HEK293 (cell line): ENCODE measurements around the gene WDR7.

ENCODE experiments used
- KLF16 ChIP-seq: fragments of 450-650 bp; formaldehyde crosslinking; IDR thresholded peaks from 2 replicates; pipeline ENCODE4 v1.5.1; 2017; ENCODE audit warnings: missing biosample characterization, missing genetic modification characterization
- TCF7L2 ChIP-seq: IDR thresholded peaks from 2 replicates; pipeline ENCODE4 v1.6.1; 2011; ENCODE audit warnings: low read depth, mild to moderate bottlenecking, inconsistent platforms, low read length, moderate library complexity, borderline replicate concordance
- ZNF146 ChIP-seq: fragments of 450-650 bp; formaldehyde crosslinking; IDR thresholded peaks from 2 replicates; pipeline ENCODE4 v1.5.1; 2016; ENCODE audit warnings: missing biosample characterization, missing genetic modification characterization
- ZNF24 ChIP-seq: fragments of 450-650 bp; formaldehyde crosslinking; IDR thresholded peaks from 2 replicates; pipeline ENCODE4 v1.5.1; 2016; ENCODE audit warnings: missing biosample characterization, missing genetic modification characterization
- ZNF274 ChIP-seq, 2 experiments: fragments of 200-500 bp in 1 of 2; fragments of 450-650 bp in 1 of 2; sonication (Bioruptor generic) in 1 of 2; formaldehyde crosslinking in 1 of 2; IDR thresholded peaks; 2 replicates each; pipeline versions ENCODE4 v1.5.1 to v1.6.1; 2014 to 2016; ENCODE audit warnings: borderline replicate concordance in 1 of 2, inconsistent platforms in 1 of 2, low read length in 1 of 2, missing biosample characterization in 1 of 2, missing genetic modification characterization in 1 of 2
- ZNF433 ChIP-seq: fragments of 450-650 bp; formaldehyde crosslinking; IDR thresholded peaks from 2 replicates; pipeline ENCODE4 v1.5.1; 2016; ENCODE audit warnings: missing biosample characterization, missing genetic modification characterization, low read depth
- ZNF621 ChIP-seq: fragments of 450-650 bp; formaldehyde crosslinking; IDR thresholded peaks from 2 replicates; pipeline ENCODE4 v1.5.1; 2017; ENCODE audit warnings: missing biosample characterization, missing genetic modification characterization
- ZSCAN16 ChIP-seq: fragments of 450-650 bp; formaldehyde crosslinking; IDR thresholded peaks from 2 replicates; pipeline ENCODE4 v1.5.1; 2016; ENCODE audit warnings: missing biosample characterization, missing genetic modification characterization
- TF ChIP-seq, protein P1 (sequence below): fragments of 450-650 bp; formaldehyde crosslinking; IDR thresholded peaks from 2 replicates; pipeline ENCODE4 v1.5.1; 2016; ENCODE audit warnings: missing biosample characterization, missing genetic modification characterization
- TF ChIP-seq, protein P2 (sequence below): fragments of 450-650 bp; formaldehyde crosslinking; IDR thresholded peaks from 2 replicates; pipeline ENCODE4 v1.5.1; 2016; ENCODE audit warnings: missing biosample characterization, missing genetic modification characterization

DNA sequence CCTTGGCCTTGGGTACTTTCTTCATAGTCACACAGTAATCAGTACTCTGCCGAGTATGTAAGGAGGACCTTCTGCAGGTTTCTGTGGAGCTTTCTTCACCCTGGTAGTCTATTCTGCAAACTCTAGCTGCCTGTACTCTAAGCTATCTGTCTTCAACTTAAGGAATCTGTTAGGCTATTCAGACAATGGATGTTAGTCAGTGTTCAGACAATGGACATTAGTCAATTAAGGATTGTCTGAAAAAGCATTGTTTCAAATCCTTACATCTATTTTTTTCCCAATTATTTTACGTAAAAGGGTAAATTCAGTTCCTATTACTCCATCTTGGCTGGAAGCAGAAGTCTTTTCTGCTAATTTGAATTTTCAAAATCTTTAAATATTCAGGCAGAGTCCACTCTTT is 75.7 kb downstream of the WDR7 start:
- TF ChIP-seq, protein P1, sequence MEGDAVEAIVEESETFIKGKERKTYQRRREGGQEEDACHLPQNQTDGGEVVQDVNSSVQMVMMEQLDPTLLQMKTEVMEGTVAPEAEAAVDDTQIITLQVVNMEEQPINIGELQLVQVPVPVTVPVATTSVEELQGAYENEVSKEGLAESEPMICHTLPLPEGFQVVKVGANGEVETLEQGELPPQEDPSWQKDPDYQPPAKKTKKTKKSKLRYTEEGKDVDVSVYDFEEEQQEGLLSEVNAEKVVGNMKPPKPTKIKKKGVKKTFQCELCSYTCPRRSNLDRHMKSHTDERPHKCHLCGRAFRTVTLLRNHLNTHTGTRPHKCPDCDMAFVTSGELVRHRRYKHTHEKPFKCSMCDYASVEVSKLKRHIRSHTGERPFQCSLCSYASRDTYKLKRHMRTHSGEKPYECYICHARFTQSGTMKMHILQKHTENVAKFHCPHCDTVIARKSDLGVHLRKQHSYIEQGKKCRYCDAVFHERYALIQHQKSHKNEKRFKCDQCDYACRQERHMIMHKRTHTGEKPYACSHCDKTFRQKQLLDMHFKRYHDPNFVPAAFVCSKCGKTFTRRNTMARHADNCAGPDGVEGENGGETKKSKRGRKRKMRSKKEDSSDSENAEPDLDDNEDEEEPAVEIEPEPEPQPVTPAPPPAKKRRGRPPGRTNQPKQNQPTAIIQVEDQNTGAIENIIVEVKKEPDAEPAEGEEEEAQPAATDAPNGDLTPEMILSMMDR (tag by site-specific recombination): no peak
- TF ChIP-seq, protein P2, sequence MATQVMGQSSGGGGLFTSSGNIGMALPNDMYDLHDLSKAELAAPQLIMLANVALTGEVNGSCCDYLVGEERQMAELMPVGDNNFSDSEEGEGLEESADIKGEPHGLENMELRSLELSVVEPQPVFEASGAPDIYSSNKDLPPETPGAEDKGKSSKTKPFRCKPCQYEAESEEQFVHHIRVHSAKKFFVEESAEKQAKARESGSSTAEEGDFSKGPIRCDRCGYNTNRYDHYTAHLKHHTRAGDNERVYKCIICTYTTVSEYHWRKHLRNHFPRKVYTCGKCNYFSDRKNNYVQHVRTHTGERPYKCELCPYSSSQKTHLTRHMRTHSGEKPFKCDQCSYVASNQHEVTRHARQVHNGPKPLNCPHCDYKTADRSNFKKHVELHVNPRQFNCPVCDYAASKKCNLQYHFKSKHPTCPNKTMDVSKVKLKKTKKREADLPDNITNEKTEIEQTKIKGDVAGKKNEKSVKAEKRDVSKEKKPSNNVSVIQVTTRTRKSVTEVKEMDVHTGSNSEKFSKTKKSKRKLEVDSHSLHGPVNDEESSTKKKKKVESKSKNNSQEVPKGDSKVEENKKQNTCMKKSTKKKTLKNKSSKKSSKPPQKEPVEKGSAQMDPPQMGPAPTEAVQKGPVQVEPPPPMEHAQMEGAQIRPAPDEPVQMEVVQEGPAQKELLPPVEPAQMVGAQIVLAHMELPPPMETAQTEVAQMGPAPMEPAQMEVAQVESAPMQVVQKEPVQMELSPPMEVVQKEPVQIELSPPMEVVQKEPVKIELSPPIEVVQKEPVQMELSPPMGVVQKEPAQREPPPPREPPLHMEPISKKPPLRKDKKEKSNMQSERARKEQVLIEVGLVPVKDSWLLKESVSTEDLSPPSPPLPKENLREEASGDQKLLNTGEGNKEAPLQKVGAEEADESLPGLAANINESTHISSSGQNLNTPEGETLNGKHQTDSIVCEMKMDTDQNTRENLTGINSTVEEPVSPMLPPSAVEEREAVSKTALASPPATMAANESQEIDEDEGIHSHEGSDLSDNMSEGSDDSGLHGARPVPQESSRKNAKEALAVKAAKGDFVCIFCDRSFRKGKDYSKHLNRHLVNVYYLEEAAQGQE: no peak
- TF ChIP-seq ZNF433 (no peak), ZNF24 (no peak), ZNF274 (IDR thresholded peaks at IDR 0.05; ENCODE audit: low read length) (no peak), ZNF274 (tag by site-specific recombination; IDR thresholded peaks at IDR 0.05; ENCODE audit: borderline replicate concordance) (no peak), ZSCAN16 (tag by site-specific recombination) (no peak), KLF16 (tag by site-specific recombination) (no peak), ZNF146 (tag by site-specific recombination) (no peak), TCF7L2 (no peak), ZNF621 (no peak)
